HS-5 (cell line): ENCODE data around the gene AOPEP.

Experiments
- DNase-seq: peaks from one replicate; pipeline ENCODE4 v3.0.0-alpha.2; 2012; ENCODE audit warnings: low read depth

The AOPEP gene

DNA sequence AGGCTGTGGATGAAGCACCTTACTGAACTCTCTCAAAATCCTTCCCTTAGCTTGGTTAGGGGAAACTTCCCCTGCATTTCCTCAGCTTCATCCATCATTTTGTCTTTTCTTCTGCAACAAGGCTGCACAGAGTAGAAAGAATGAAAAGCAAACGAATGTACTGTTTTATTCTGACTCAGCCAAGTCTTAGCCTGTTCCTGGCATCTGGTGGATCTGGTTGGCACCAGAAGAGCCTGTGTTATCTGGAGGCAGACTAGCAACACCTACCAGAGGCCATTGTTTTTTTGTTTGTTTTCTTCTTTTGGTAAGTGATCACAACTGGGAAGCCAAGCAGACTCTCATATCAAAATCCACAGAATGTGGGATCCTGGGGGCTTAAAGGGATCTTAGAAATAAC lies 390.3 kb downstream of the AOPEP start:
- DNase-seq = no peak

DNA sequence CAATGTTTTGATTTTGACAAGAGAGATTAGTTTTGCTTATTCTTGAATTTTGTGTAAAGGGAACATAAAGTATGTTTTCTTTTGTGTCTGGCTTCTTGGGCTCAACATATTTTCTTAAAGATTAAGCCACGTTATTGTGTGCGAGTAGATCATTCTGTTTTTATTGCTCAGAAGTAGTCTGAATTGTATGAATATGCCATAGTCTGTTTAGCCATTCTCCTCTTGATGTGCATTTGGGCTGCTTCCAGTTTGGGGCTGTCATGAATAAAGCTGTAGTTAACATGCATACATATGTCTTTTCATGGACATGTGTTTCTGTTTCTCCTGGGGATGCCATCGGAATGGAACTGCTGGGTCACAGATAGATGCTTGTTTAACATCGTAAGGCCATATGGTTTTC lies 392.1 kb downstream of the AOPEP start:
- no peak for DNase-seq

DNA sequence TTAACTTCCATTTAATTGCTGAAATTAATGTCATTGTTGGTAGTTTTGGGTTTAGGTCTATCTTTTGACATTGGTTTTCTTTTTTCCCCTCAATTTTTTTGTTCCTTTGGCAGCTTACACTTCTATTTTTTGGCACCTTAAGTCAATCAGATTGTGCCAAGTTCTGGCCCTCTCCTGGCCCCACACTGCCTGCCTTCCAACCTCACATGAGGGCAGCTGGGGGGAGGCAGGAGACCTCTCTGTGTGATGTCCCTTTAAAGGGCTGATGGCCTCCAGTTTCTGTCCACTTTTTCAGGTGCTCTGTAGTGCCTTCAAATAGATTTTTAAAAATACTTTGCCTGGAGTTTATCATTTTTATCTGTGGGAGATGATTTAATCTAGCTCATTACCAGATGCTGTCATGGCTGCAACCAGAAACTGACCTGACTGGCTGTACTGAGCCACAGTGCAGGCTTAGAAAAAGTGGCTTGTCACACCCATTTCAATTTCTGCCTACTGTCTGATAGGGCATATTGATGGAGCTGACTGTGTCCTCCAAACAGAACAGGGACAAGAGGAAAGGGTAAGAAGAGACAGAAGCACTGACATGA lies 394.4 kb downstream of the AOPEP start:
- no peak for DNase-seq

DNA sequence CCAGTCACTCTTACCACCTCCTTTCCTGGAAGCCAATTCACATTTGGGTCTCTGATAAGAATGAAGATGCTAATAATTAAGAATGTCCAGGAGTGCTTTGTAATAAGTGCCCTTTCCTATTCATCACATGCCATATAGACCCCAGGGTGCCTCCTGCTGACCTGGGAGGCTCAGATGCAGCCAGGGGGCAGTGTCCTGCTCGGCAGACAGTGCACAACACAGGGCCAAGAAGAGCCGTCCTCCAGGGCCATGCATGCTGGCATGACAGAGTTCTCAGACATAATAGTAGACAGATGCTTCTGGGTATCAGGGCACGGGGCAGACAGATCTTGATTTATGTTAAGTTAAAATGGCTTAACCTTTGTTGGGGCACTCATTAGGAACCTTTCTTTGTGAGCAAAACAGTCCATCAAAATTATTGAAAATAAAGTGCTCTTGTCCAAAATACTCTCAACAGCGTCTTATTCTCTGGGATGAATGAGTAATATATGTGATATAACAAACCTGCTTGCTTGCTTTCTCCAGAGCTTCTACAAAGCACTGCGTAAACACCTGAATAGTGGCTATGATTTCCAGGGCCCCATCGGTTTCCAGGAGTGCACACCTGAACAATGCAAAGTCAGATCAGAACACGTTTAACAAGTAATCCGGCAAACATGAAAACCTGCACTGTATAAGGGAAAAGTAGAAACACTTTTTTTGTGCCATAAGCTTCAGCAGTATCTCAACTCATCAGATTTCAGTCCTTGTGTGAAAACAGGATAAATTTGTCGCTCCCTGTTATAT lies 398.3 kb downstream of the AOPEP start:
- DNase-seq = no peak

DNA sequence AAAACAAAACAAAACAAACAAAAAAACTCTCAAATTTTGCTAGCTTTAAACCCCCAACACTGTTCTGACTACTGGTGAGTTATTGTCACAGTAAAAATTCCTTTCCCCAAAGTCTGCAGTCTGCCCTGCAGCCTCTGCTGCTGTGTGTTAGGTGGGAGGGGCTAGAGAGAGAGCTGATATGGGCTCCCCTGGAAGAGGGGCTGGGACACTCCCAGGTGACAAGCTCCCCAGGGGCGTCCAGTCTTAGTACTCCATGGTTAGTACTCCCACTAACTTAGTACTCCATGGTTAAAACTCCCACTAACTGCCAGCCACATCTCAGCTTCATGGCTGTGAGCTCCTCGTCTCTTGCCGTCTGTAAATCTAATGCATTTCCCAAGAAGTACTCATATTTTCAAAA lies 399.2 kb downstream of the AOPEP start:
- no peak for DNase-seq

DNA sequence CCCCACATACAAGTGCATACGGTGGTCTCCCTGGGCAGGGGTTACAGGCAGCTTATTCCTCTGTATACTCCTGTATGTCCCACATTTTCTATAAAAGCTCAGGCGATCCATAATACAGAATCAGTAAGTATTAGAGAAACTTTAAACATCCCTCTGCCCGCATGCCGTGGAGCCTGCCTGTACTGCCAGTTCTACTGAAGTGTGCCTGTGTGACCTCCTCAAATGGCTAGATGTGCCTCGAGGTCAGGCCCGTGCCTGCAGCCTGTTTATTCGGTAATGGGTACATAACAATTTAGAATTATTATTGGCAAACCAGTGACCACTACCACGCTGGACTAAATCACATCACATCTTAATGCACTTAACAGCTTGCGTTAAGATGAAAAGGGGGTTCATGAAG lies 400.2 kb downstream of the AOPEP start:
- DNase-seq = no peak

DNA sequence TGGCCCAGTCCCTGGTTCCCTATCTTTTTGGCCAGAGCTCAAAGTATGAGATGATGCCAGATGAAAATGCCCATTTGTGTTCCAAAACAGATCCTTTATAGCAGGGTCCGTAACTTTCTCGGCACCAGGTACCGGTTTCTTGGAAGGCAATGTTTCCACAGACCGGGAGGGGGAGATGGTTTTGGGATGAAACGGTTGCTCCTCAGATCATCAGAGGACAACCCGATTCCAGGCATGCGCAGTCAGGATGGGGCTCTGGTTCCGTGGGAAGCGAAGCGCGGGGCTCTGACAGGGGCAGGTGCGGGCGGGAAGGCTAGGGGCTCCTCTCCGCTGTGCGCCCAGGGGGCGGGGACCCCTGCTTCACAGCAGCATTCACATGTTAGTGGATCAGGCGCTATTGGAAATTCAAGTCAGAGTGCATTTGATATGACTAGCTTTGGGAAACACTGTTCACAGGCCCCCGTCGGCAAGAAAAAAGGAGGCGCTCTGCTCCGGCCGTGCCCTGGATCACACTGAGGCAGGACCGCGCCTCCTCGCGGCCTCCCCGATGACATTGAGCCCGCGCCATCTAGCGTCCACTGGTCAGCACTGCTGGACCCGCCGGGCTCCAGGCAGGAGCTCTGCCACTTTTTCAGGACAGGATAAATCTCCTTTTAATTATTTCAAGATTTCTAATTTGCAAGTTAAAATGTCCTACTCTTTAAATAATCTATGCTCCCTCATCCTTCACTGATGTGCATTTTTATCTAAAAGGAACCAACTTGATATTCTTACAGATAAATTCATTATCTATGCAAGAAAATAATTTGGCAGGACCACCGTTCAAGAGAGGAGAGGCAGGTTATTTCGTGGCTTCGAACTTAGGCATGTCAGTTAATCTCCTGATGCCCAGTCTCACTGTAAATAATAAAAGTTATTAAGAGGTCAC lies 401.0 kb downstream of the AOPEP start:
- no peak for DNase-seq

DNA sequence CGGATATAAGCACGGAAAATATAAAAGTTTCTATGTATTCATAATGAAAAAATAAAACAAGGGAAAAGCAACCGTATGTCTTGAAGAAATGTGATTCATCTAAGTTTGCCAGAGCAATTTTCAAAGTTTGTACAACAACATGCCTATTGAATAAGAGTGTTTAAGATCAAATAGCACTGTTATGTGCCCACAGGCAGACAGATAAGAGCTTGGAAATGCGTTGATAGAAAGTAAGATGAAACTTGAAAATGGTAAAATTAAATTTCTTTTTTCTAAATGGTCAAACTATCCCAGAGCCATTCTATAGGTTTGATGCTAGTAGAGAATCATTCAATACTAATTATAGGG lies 401.7 kb downstream of the AOPEP start:
- DNase-seq = no peak

DNA sequence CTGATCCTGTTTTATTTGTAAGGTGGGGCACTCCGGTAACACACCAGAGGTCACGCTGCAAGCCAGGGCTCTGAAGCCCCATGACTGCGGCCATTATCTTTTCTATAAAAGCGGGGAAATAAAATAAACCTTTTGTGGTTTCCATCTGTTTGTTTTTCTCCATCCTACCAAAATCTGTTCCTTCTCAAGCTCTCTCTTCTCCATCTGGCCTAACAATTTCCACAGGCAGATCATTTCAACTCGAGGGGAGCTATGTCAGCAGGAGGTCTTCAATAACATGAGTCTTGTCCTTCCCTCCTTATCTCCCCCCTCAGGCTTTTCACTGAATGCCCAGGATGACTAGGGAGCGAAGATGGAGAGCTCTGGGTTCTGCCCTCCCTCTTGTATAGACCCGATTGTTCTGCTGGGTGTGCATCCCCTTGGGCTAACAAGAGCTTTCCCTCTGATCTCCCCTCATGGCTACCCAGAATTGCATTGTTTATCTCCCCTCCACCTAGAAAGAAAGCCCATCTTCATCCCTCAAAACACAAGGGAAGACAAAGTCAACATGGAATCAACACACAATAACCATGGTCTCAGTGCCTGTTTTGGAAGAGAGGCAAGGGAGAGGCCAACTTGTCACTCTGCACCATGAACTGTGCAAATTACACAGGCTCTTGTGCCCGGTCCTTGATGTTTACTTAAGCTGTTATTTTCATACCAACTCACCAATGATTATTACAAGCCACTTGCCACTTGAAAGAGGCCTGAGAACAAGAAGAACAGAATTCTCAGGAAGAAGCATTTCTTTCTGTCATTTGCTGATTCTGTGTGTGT lies 403.2 kb downstream of the AOPEP start:
- DNase-seq = no peak

DNA sequence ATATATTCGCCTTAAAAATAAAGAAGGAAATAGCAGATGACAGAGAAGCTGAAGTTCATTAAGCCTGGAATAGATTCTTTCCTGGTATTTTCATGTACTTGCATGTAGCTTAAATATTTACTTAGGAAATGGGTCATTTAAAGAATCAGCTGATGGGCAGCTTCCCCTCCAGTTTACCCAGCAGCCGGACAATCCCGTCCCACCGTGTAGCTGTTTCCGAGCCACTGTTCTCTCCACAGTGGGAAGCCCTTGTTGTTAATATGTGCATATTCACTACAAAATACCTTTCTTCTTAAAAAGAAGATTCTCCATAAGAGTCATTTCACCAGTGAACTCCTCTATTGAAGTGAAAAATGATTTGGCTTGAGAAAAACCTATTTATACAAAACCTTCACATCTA lies 404.0 kb downstream of the AOPEP start:
- no peak for DNase-seq

DNA sequence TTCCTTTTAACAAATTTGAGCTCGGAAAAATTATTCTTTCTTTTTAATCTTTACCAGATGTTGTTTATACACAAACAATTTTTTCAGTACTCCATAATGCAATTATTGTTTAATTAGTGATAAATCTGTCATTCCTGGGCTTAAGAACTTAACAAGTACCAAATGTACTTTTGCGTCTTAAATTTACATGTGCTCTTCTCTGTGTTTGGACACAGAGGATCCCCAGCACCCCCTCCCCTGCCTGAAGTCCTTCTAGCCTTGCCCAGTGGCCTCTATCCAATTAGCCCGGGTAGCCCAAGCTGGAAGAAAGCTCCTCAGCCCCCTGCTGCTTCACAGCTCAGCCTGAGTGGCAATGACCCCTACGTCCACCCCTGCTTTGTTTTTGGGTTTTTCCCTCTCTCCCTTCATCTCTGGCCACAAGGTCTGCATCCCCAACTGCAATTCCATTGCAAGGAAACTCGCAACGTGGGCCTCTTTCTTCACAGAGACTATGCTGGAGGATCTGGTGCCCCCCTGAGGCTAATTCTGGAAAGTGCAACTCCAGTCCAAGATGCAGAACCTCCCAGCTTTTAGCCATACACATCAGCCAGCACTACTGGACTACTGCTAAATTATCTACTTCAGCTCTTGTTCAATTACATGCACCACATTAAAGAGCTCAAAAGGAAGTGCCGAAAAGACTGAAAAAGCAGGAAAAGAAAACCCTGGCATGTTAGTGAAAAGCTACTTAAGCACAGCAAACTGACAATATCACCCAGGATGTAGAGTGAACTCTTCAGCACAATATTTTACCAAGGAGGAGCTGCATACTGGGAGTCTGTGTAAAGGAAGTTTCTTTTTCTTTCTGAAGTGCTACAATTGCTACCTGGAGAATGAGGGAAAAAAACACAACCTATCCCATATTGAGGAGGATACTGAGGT lies 404.8 kb downstream of the AOPEP start:
- no peak for DNase-seq

DNA sequence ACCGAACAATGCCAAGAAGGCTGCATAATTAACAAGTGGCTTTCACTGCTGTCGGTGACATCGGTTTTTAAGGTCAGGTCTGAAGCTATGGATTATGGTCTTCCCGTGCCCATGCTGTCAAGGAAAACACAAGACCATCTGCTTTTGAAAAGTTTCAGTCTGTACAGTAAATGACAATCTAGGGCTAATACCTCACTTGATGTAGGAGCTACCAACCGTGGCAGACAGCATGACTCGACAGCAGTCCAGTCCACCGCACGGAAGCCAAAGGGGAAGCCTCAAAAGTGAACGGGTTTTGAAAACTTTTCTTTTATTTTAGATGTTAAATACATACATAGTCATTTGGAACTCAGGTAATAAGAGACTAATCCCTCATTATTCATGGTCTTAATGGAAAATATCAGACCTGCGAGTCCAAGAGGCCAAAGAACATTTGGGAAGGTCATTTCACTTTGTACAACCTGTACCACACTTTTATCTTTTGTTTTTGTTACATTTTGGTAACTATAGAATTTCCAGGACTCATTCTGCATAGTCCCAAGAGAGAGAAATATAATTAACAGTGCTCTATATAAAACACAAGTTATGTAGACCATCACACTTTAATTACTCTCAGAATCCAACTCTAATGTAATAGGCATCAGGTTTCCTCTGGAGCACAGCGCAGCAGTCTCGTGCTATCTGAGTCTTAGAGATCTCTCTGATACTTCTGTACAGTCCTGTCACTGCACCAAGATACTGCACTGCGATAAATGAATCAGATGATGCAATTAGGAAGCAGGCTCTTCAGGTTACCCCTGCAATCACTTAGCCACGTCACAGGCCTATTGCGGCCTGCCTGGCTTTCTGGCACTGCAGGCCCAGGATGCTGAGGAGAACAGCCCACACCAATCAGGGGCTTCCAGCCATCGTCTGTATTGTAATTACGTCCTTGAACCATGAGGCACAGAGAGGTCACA lies 406.1 kb downstream of the AOPEP start:
- DNase-seq = no peak

DNA sequence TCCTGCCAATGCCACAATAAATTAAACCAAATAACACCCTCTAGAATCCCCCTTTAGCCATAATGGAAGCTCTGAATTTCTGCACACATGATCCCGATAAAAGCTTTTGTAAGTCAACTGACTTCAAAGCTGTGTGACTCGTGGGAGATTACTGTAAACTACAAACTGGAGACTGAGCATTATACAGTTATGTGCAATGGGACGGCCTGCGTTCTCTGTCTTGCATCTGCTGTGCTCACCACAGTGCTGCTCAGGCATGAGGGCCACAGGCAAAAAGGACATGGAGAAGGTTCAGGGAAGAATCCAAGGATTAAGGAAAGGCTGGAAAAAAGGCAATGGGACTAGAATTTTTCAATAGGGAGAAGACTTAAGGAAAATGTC lies 406.8 kb downstream of the AOPEP start:
- DNase-seq = no peak

DNA sequence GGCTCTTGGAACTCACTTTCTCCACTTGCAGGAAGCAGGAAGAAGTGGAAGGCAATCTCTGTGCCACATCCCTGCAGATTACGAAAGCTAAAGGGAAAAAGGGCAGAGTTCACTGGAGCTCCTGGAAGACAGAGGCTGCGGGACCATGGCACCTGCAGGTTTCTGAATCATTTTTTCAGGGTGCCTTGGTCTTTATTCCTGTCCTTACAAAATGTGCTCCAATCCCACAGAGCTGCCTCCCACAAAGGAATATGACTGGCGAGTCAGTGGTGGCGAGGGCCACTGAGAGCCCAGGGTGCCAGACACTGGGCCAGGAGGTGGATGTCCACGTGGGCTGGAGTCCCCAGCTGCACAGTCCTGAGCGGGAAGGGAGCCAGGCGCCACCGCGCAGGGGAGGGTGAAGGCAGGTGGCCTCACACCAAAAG lies 408.0 kb downstream of the AOPEP start:
- DNase-seq = no peak

DNA sequence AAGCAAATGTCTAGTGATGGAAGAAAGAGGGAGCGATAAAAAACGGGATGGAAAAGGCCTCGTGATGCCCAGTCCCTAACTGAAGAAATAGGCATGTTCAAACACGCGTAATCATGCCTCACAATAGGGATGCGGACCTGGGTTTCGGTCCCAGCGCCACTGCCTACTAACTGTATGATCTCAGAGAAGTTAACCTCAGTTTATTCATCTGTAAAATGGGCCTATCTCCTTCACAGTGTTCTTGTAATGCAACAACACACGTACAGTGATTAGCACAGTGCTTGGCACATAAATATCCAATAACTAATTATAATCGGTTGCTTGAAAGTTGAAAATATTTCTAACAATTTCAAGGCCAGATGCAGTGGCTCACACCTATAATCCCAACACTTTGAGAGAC lies 409.3 kb downstream of the AOPEP start:
- DNase-seq = no peak
